GM06990 (cell line): ENCODE measurements around the gene ADAMTS16.

ENCODE experiments used
- DNase-seq: peaks from one replicate; pipeline ENCODE4 v3.0.0-alpha.2; 2011; ENCODE audit not compliant: insufficient read length; ENCODE audit errors: extremely low read depth
- H3K27me3 ChIP-seq: replicated peaks from 2 replicates; pipeline ENCODE4 v1.6.0; 2011; ENCODE audit warnings: low read length; ENCODE audit not compliant: control insufficient read depth, insufficient read depth
- H3K36me3 ChIP-seq: 2 replicates; pipeline ENCODE4 v1.5.1; 2011; ENCODE audit warnings: low read length; ENCODE audit not compliant: control insufficient read depth, insufficient read depth
- H3K4me3 ChIP-seq: replicated peaks from 2 replicates; pipeline ENCODE4 v1.5.1; 2011; ENCODE audit warnings: low read depth, mild to moderate bottlenecking, control low read depth, low read length
- TF ChIP-seq, protein P1 (sequence below): IDR thresholded peaks from 2 replicates; pipeline ENCODE4 v1.5.1; 2011; ENCODE audit warnings: low read length, control low read depth, mild to moderate bottlenecking, inconsistent platforms; ENCODE audit not compliant: insufficient read depth, poor library complexity, severe bottlenecking

Gene ADAMTS16

DNA sequence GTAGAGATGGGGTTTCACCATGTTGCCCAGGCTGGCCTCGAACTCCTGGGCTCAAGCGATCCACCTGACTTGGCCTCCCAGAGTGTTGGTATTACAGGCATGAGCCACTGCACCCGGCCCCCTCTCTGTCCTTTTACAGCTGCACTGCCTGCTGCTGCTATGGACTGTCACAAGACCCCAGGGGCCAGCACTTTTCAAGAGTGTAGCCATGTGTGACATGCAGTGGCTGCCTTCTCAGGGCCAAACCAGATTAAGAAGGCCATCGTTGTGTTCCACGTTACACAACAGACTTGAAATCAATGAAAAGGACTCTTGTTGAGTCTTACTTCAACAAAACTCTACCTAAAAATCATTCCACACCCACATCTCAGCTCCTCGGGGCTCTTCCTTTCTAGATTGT is 203.4 kb downstream of the ADAMTS16 start:
- TF ChIP-seq, protein P1, sequence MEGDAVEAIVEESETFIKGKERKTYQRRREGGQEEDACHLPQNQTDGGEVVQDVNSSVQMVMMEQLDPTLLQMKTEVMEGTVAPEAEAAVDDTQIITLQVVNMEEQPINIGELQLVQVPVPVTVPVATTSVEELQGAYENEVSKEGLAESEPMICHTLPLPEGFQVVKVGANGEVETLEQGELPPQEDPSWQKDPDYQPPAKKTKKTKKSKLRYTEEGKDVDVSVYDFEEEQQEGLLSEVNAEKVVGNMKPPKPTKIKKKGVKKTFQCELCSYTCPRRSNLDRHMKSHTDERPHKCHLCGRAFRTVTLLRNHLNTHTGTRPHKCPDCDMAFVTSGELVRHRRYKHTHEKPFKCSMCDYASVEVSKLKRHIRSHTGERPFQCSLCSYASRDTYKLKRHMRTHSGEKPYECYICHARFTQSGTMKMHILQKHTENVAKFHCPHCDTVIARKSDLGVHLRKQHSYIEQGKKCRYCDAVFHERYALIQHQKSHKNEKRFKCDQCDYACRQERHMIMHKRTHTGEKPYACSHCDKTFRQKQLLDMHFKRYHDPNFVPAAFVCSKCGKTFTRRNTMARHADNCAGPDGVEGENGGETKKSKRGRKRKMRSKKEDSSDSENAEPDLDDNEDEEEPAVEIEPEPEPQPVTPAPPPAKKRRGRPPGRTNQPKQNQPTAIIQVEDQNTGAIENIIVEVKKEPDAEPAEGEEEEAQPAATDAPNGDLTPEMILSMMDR = no peak
- Histone ChIP-seq H3K4me3 (no peak overlapping the region), H3K36me3 (no peaks in the 10 kb centered on the region), H3K27me3 (no peaks in the 10 kb centered on the region; the same call in 1 of the 2 replicates)
- no peak for DNase-seq

- TF ChIP-seq, protein P1 = no peak
- Histone ChIP-seq H3K4me3 (no peak overlapping the region), H3K36me3 (no peaks in the 10 kb centered on the region), H3K27me3 (no peaks in the 10 kb centered on the region; the same call in 1 of the 2 replicates)
- DNase-seq = no peak
These were observed 204.0 kb downstream of the ADAMTS16 start for GRCh38 chr5:5344051-5344571.

- no peaks in the 10 kb centered on the region for H3K36me3 ChIP-seq
- H3K4me3 ChIP-seq = no peak overlapping the region
- DNase-seq = no peak
- no peaks in the 10 kb centered on the region; the same call in 1 of the 2 replicates for H3K27me3 ChIP-seq
- TF ChIP-seq, protein P1 = no peak
These were observed 204.5 kb downstream of the ADAMTS16 start for GRCh38 chr5:5344606-5345005.

DNA sequence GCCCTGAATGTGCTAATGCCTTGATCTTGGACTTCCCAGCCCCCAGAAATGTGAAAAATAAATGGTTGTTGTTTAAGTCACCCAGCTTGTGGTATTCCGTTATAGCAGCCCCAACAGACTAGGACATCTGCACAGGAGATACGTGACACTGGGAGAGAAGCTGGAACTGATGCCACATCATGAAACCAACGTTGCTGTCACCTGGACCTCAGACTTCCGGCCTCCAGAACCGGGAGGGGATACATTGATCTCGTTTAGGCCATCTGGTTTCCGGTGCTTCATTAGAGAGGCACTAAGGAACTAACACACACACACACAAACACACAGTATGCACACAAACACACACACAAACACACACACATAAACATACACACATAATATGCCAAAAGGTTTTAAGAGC is 207.3 kb downstream of the ADAMTS16 start:
- no peak overlapping the region for H3K4me3 ChIP-seq
- TF ChIP-seq, protein P1 = no peak
- no peak for DNase-seq
- no peaks in the 10 kb centered on the region; the same call in 1 of the 2 replicates for H3K27me3 ChIP-seq
- H3K36me3 ChIP-seq = no peaks in the 10 kb centered on the region

DNA sequence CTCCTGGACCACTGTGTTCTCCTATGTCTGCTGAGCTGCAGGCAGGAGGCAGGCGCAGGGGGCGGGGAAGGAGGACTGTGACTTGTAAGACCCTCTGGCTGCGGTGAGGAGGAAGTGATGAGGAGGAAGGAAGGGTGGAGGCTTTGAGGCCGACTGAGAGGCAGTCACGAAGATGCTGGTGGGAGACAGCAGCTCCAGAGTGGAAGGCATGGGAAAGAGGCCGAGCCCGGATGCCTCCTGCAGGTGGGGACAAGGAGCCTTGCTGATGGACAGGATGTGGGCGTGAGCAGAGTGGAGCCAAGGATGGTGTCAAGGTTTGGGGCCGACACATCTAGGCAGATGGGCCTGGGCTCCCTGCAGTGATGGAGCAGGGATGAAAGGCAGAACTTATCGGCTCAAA is 208.0 kb downstream of the ADAMTS16 start:
- Histone ChIP-seq H3K36me3 (no peaks in the 10 kb centered on the region), H3K4me3 (no peak overlapping the region), H3K27me3 (no peaks in the 10 kb centered on the region; the same call in 1 of the 2 replicates)
- no peak for DNase-seq
- TF ChIP-seq, protein P1 = no peak

- no peak overlapping the region for H3K4me3 ChIP-seq
- no peaks in the 10 kb centered on the region; the same call in 1 of the 2 replicates for H3K27me3 ChIP-seq
- TF ChIP-seq, protein P1 = no peak
- DNase-seq = no peak
- no peaks in the 10 kb centered on the region for H3K36me3 ChIP-seq
These were observed 208.4 kb downstream of the ADAMTS16 start for GRCh38 chr5:5348576-5348975.
